Measurements from ENCODE around the gene FSTL4. TPM values are rescaled to one million over a fixed set of nuclear protein-coding genes. Genes with fewer than 3 reads are reported as not detected.
"Not testable (repeated sequence)": the region's sequence is repeated elsewhere in the genome, so short reads cannot be mapped to it uniquely, and the experiment has no call there.

The FSTL4 gene
- total and polyA plus RNA-seq, 4 donors, result 0.08 to 1.4 (median 0.31) TPM

GRCh38 chr5:133539818-133540217 lies 72.5 kb downstream of the FSTL4 start:
- H3K27me3 ChIP-seq (ENCODE audit: control insufficient read depth in 3 of 3, insufficient read depth in 3 of 3, low read length in 2 of 3), result peaks cover 0 to 8% (median 0%) of the 10 kb centered on the region in 3 donors
- WGBS, 2 donors, result 90 to 97% methylated on average over 1 of the region's 1 CpG
- DNase-seq, result no peak
- H3K36me3 ChIP-seq (ENCODE audit: control insufficient read depth in 4 of 4, insufficient read depth in 4 of 4, low read length in 4 of 4), result no peaks in the 10 kb centered on the region
- H3K4me1 ChIP-seq (ENCODE audit: control insufficient read depth in 5 of 5, insufficient read depth in 5 of 5, low read length in 5 of 5), result no peaks in the 10 kb centered on the region
- no peak overlapping the region for H3K4me3 ChIP-seq
- no peaks in the 10 kb centered on the region for H3K9me3 ChIP-seq (ENCODE audit: control insufficient read depth in 4 of 4, insufficient read depth in 3 of 4, low read length in 3 of 4)
- no peak for ATAC-seq (ENCODE audit: insufficient read depth, low FRiP score)
- H3K9ac ChIP-seq (ENCODE audit: insufficient read depth in 1 of 2, low read length in 2 of 2), result no peak overlapping the region
- H3K27ac ChIP-seq (ENCODE audit: low read depth in 1 of 2, low read length in 1 of 2), result no peak overlapping the region
- no peak for TF ChIP-seq CTCF (IDR thresholded peaks at IDR 0.05; ENCODE audit: control extremely low read depth, extremely low read depth)

GRCh38 chr5:133538718-133539117 lies 73.6 kb downstream of the FSTL4 start:
- WGBS, 2 donors, result 75 to 77% methylated on average over 7 of the region's 7 CpGs
- no peak for DNase-seq
- H3K4me3 ChIP-seq, result no peak overlapping the region
- ATAC-seq (ENCODE audit: insufficient read depth, low FRiP score), result no peak
- H3K4me1 ChIP-seq (ENCODE audit: control insufficient read depth in 5 of 5, insufficient read depth in 5 of 5, low read length in 5 of 5), result no peaks in the 10 kb centered on the region
- H3K36me3 ChIP-seq (ENCODE audit: control insufficient read depth in 4 of 4, insufficient read depth in 4 of 4, low read length in 4 of 4), result no peaks in the 10 kb centered on the region
- TF ChIP-seq CTCF (IDR thresholded peaks at IDR 0.05; ENCODE audit: control extremely low read depth, extremely low read depth), result no peak
- no peak overlapping the region for H3K27ac ChIP-seq (ENCODE audit: low read depth in 1 of 2, low read length in 1 of 2)
- no peaks in the 10 kb centered on the region for H3K9me3 ChIP-seq (ENCODE audit: control insufficient read depth in 4 of 4, insufficient read depth in 3 of 4, low read length in 3 of 4)
- H3K27me3 ChIP-seq (ENCODE audit: control insufficient read depth in 3 of 3, insufficient read depth in 3 of 3, low read length in 2 of 3), result peaks cover 0 to 8% (median 0%) of the 10 kb centered on the region in 3 donors
- no peak overlapping the region for H3K9ac ChIP-seq (ENCODE audit: insufficient read depth in 1 of 2, low read length in 2 of 2)

GRCh38 chr5:133535241-133535929 lies 77.0 kb downstream of the FSTL4 start:
- not testable (repeated sequence) for H3K4me1 ChIP-seq (ENCODE audit: control insufficient read depth in 5 of 5, insufficient read depth in 5 of 5, low read length in 5 of 5); H3K9me3 ChIP-seq (ENCODE audit: control insufficient read depth in 4 of 4, insufficient read depth in 3 of 4, low read length in 3 of 4); H3K9ac ChIP-seq (ENCODE audit: insufficient read depth in 1 of 2, low read length in 2 of 2); ATAC-seq (ENCODE audit: insufficient read depth, low FRiP score); H3K27ac ChIP-seq (ENCODE audit: low read depth in 1 of 2, low read length in 1 of 2); H3K4me3 ChIP-seq; H3K27me3 ChIP-seq (ENCODE audit: control insufficient read depth in 3 of 3, insufficient read depth in 3 of 3, low read length in 2 of 3); H3K36me3 ChIP-seq (ENCODE audit: control insufficient read depth in 4 of 4, insufficient read depth in 4 of 4, low read length in 4 of 4); DNase-seq
- WGBS, 2 donors, result 78 to 85% methylated on average over 13 of the region's 13 CpGs

GRCh38 chr5:133534566-133534965 lies 77.8 kb downstream of the FSTL4 start:
- Histone ChIP-seq H3K9ac (ENCODE audit: insufficient read depth in 1 of 2, low read length in 2 of 2) (no peak overlapping the region), H3K4me3 (no peak overlapping the region), H3K27me3 (ENCODE audit: control insufficient read depth in 3 of 3, insufficient read depth in 3 of 3, low read length in 2 of 3) (peaks cover 0 to 8% (median 0%) of the 10 kb centered on the region in 3 donors), H3K9me3 (ENCODE audit: control insufficient read depth in 4 of 4, insufficient read depth in 3 of 4, low read length in 3 of 4) (no peaks in the 10 kb centered on the region), H3K4me1 (ENCODE audit: control insufficient read depth in 5 of 5, insufficient read depth in 5 of 5, low read length in 5 of 5) (peaks cover 0 to 6% (median 0%) of the 10 kb centered on the region in 5 donors), H3K27ac (ENCODE audit: low read depth in 1 of 2, low read length in 1 of 2) (no peak overlapping the region), H3K36me3 (ENCODE audit: control insufficient read depth in 4 of 4, insufficient read depth in 4 of 4, low read length in 4 of 4) (no peaks in the 10 kb centered on the region)
- DNase-seq (no peak), ATAC-seq (ENCODE audit: insufficient read depth, low FRiP score) (no peak)
- 96 to 100% methylated on average over 2 of the region's 2 CpGs for WGBS, 2 donors
- no peak for TF ChIP-seq CTCF (IDR thresholded peaks at IDR 0.05; ENCODE audit: control extremely low read depth, extremely low read depth)
